Kidney tubule cell (primary cell): ENCODE data around the gene WDR83.

ENCODE experiments used
- DNase-seq: peaks from one replicate; pipeline ENCODE4 v3.0.0-alpha.2; 2018; ENCODE audit warnings: low spot score

The WDR83 gene

GRCh38 chr19:12720296-12720695, 53.7 kb downstream of the WDR83 start:
- DNase-seq, result no peak

GRCh38 chr19:12720851-12721655, 54.4 kb downstream of the WDR83 start:
- peak; percentile 7 for DNase-seq

- DNase-seq, result peak; percentile 61
Observed at GRCh38 chr19:12721656-12722565, 55.3 kb downstream of the WDR83 start.

- peak; percentile 98 for DNase-seq
Observed at GRCh38 chr19:12722566-12723380, 56.2 kb downstream of the WDR83 start.

- no peak for DNase-seq
Observed at GRCh38 chr19:12723381-12723640, 56.7 kb downstream of the WDR83 start.

GRCh38 chr19:12723641-12724426, 57.2 kb downstream of the WDR83 start, which contains the start of gene TNPO2:
Gene TNPO2, minus strand, starts transcription at chr19:12723932. Its CDS starts 2,955 bp downstream, at chr19:12720977.
- DNase-seq, result peak; percentile 68
